ENCODE data around the gene FGFR3. TPM values are rescaled to one million over a fixed set of nuclear protein-coding genes. Genes with fewer than 3 reads are reported as not detected.

Gene FGFR3
- total RNA-seq, 2 donors from 2014 or later, result 8.7 to 78.2 TPM

GRCh38 chr4:1749370-1749769 is 43.7 kb upstream of the FGFR3 start:
- no peak overlapping the region for H3K27ac ChIP-seq
- peaks cover 5% of the 10 kb centered on the region for H3K4me1 ChIP-seq (replicated peaks)
- intact Hi-C loops (cut with DNase I), result loop anchor here (5.0 kb wide), 2 partner anchors 63 to 148 kb away; no protein-coding TSS in a partner anchor
- no peak for DNase-seq (ENCODE audit: low spot score)
- TF ChIP-seq POLR2A (IDR thresholded peaks at IDR 0.05), result no peak
- TF ChIP-seq CTCF (IDR thresholded peaks at IDR 0.05), result no peak
- no peak for TF ChIP-seq POLR2AphosphoS5 (IDR thresholded peaks at IDR 0.05)
- no peaks in the 10 kb centered on the region for H3K9me3 ChIP-seq
- no peak overlapping the region for H3K4me3 ChIP-seq
- WGBS, result 93% methylated on average over 2 of the region's 3 CpGs
- H3K36me3 ChIP-seq, result no peaks in the 10 kb centered on the region
- H3K27me3 ChIP-seq (replicated peaks; ENCODE audit: insufficient read depth), result peaks cover 4% of the 10 kb centered on the region

- intact Hi-C loops (cut with DNase I), result loop anchor here (5.0 kb wide), 2 partner anchors 62 to 147 kb away; no protein-coding TSS in a partner anchor
- Histone ChIP-seq H3K27me3 (replicated peaks; ENCODE audit: insufficient read depth) (peaks cover 4% of the 10 kb centered on the region), H3K9me3 (no peaks in the 10 kb centered on the region), H3K4me3 (no peak overlapping the region), H3K27ac (no peak overlapping the region), H3K4me1 (replicated peaks) (peaks cover 5% of the 10 kb centered on the region), H3K36me3 (no peaks in the 10 kb centered on the region)
- TF ChIP-seq POLR2A (IDR thresholded peaks at IDR 0.05) (no peak), POLR2AphosphoS5 (IDR thresholded peaks at IDR 0.05) (no peak), CTCF (IDR thresholded peaks at IDR 0.05) (no peak)
- WGBS, result 76% methylated on average over 14 of the region's 14 CpGs
- no peak for DNase-seq (ENCODE audit: low spot score)
Measured at GRCh38 chr4:1749826-1750225, 43.3 kb upstream of the FGFR3 start.

- TF ChIP-seq POLR2A (IDR thresholded peaks at IDR 0.05) (no peak), POLR2AphosphoS5 (IDR thresholded peaks at IDR 0.05) (no peak), CTCF (IDR thresholded peaks at IDR 0.05) (no peak)
- Histone ChIP-seq H3K27ac (no peak overlapping the region), H3K9me3 (no peaks in the 10 kb centered on the region), H3K27me3 (replicated peaks; ENCODE audit: insufficient read depth) (peaks cover 4% of the 10 kb centered on the region), H3K4me1 (replicated peaks) (peaks cover 5% of the 10 kb centered on the region), H3K36me3 (no peaks in the 10 kb centered on the region), H3K4me3 (no peak overlapping the region)
- intact Hi-C loops (cut with DNase I), result no loop called here
- no peak for DNase-seq (ENCODE audit: low spot score)
- WGBS, result 86% methylated on average over 18 of the region's 18 CpGs
Measured at GRCh38 chr4:1750381-1751154, 42.5 kb upstream of the FGFR3 start.

- Histone ChIP-seq H3K36me3 (no peaks in the 10 kb centered on the region), H3K4me3 (no peak overlapping the region), H3K4me1 (replicated peaks) (peaks cover 5% of the 10 kb centered on the region), H3K27ac (no peak overlapping the region), H3K27me3 (replicated peaks; ENCODE audit: insufficient read depth) (peaks cover 4% of the 10 kb centered on the region), H3K9me3 (no peaks in the 10 kb centered on the region)
- DNase-seq (ENCODE audit: low spot score), result no peak
- no peak for TF ChIP-seq CTCF (IDR thresholded peaks at IDR 0.05)
- TF ChIP-seq POLR2A (IDR thresholded peaks at IDR 0.05), result no peak
- TF ChIP-seq POLR2AphosphoS5 (IDR thresholded peaks at IDR 0.05), result no peak
- WGBS, result 90% methylated on average over 30 of the region's 31 CpGs
- intact Hi-C loops (cut with DNase I), result no loop called here
Measured at GRCh38 chr4:1751155-1751918, 41.8 kb upstream of the FGFR3 start.
